PFSK-1 (cell line): ENCODE results near the gene RERG.

ENCODE experiments used
- FOXP2 ChIP-seq: optimal IDR thresholded peaks from 2 replicates; pipeline ENCODE3; 2011; ENCODE audit warnings: borderline replicate concordance, control low read depth, inconsistent platforms; ENCODE audit not compliant: insufficient read depth; ENCODE audit errors: extremely low read length, extremely low read depth
- POLR2AphosphoS5 ChIP-seq: IDR thresholded peaks from 2 replicates; pipeline ENCODE4 v1.6.1; 2012; ENCODE audit warnings: low read depth, mild to moderate bottlenecking, control low read depth, low read length, moderate library complexity
- SIN3A ChIP-seq: IDR thresholded peaks from 2 replicates; pipeline ENCODE4 v1.6.1; 2012; ENCODE audit warnings: mild to moderate bottlenecking, low read length, moderate library complexity, borderline replicate concordance; ENCODE audit not compliant: insufficient read depth
- TAF1 ChIP-seq: IDR thresholded peaks from 2 replicates; pipeline ENCODE4 v1.6.1; 2012; ENCODE audit warnings: low read length, control low read depth, borderline replicate concordance; ENCODE audit not compliant: insufficient read depth
- TF ChIP-seq, protein P1 (sequence below), 2 experiments: IDR thresholded peaks; 2 replicates each; pipeline versions ENCODE4 v1.6.1 to v1.8.0; 2011 to 2012; ENCODE audit warnings: low read depth in 2 of 2, low read length in 2 of 2, control low read depth in 1 of 2, inconsistent platforms in 1 of 2, mild to moderate bottlenecking in 1 of 2, moderate library complexity in 1 of 2; ENCODE audit not compliant: insufficient read depth in 1 of 2

Gene RERG

DNA sequence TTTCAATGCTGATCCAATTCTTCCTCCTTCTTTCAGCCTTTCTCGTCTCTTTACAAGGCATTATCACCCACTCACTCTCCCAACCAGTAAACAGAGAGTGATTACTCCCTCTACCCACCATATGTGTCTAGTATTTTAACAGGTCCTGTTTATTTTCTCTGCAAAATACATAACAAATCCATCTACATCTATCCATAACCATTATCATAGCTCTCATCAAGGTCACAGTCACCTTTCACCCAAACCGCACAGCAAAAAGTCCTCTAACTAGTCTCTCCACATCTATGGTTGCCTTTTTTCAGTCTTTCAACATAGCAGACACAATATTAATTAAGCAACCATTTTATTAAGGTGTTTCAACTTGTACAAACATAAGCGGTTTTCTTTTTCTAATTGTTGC, 21.9 kb upstream of the RERG start:
- TF ChIP-seq POLR2AphosphoS5 (no peak), FOXP2 (no peak), TAF1 (no peak), SIN3A (no peak)
- TF ChIP-seq, protein P1, sequence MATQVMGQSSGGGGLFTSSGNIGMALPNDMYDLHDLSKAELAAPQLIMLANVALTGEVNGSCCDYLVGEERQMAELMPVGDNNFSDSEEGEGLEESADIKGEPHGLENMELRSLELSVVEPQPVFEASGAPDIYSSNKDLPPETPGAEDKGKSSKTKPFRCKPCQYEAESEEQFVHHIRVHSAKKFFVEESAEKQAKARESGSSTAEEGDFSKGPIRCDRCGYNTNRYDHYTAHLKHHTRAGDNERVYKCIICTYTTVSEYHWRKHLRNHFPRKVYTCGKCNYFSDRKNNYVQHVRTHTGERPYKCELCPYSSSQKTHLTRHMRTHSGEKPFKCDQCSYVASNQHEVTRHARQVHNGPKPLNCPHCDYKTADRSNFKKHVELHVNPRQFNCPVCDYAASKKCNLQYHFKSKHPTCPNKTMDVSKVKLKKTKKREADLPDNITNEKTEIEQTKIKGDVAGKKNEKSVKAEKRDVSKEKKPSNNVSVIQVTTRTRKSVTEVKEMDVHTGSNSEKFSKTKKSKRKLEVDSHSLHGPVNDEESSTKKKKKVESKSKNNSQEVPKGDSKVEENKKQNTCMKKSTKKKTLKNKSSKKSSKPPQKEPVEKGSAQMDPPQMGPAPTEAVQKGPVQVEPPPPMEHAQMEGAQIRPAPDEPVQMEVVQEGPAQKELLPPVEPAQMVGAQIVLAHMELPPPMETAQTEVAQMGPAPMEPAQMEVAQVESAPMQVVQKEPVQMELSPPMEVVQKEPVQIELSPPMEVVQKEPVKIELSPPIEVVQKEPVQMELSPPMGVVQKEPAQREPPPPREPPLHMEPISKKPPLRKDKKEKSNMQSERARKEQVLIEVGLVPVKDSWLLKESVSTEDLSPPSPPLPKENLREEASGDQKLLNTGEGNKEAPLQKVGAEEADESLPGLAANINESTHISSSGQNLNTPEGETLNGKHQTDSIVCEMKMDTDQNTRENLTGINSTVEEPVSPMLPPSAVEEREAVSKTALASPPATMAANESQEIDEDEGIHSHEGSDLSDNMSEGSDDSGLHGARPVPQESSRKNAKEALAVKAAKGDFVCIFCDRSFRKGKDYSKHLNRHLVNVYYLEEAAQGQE (IDR thresholded peaks at IDR 0.05; ENCODE audit: insufficient read depth in 1 of 2, low read depth in 2 of 2, low read length in 2 of 2) = no peak

GRCh38 chr12:15240898-15241297, 19.7 kb upstream of the RERG start:
- no peak for TF ChIP-seq SIN3A
- no peak for TF ChIP-seq TAF1
- TF ChIP-seq, protein P1 (IDR thresholded peaks at IDR 0.05; ENCODE audit: insufficient read depth in 1 of 2, low read depth in 2 of 2, low read length in 2 of 2) = no peak
- no peak for TF ChIP-seq FOXP2

- TF ChIP-seq SIN3A (no peak), FOXP2 (no peak), POLR2AphosphoS5 (no peak), TAF1 (no peak)
- TF ChIP-seq, protein P1 (IDR thresholded peaks at IDR 0.05; ENCODE audit: insufficient read depth in 1 of 2, low read depth in 2 of 2, low read length in 2 of 2) = no peak
These were observed 13.3 kb upstream of the RERG start for GRCh38 chr12:15234508-15234907.

- no peak for TF ChIP-seq FOXP2
- TF ChIP-seq, protein P1 (IDR thresholded peaks at IDR 0.05; ENCODE audit: insufficient read depth in 1 of 2, low read depth in 2 of 2, low read length in 2 of 2) = no peak
- TF ChIP-seq TAF1 = no peak
- TF ChIP-seq POLR2AphosphoS5 = no peak
- TF ChIP-seq SIN3A = no peak
These were observed 12.8 kb upstream of the RERG start for GRCh38 chr12:15234011-15234410.

DNA sequence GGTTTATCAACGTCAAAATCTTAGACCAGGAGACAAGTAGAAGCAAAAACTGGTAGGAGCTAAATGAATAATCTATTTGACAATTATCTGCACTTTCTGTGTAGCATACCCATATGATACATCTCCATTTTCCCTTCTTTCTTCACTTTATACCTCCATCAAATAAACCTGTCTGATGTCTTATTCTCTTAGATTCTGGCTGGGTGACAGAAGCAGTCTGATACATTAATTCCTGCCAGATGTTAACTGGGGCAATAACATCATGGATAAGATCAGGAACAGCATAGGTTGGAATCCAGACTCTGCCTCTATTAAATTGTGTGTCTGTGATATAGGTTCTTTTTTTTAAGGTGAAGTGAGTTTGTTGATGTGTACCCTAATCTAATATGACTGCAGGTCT, 11.7 kb upstream of the RERG start:
- TF ChIP-seq POLR2AphosphoS5 (no peak), TAF1 (no peak), SIN3A (no peak), FOXP2 (no peak)
- TF ChIP-seq, protein P1 (IDR thresholded peaks at IDR 0.05; ENCODE audit: insufficient read depth in 1 of 2, low read depth in 2 of 2, low read length in 2 of 2) = no peak
